Neural cell (in vitro differentiated cells): ENCODE measurements around the gene NUP54.

Experiments used
- EP300 ChIP-seq: fragments of 450-650 bp; conservative IDR thresholded peaks from 2 replicates; pipeline ENCODE4 v1.6.1; 2014; ENCODE audit warnings: antibody characterized with exemption, mild to moderate bottlenecking, moderate library complexity; ENCODE audit not compliant: poor library complexity, severe bottlenecking
- MXI1 ChIP-seq: fragments of 450-650 bp; conservative IDR thresholded peaks from 2 replicates; pipeline ENCODE4 v1.6.1; 2014; ENCODE audit warnings: antibody characterized with exemption, mild to moderate bottlenecking; ENCODE audit not compliant: poor library complexity, severe bottlenecking
- SMC3 ChIP-seq: fragments of 450-650 bp; conservative IDR thresholded peaks from 2 replicates; pipeline ENCODE4 v1.6.1; 2014; ENCODE audit warnings: antibody characterized with exemption, mild to moderate bottlenecking, moderate library complexity; ENCODE audit not compliant: poor library complexity

DNA sequence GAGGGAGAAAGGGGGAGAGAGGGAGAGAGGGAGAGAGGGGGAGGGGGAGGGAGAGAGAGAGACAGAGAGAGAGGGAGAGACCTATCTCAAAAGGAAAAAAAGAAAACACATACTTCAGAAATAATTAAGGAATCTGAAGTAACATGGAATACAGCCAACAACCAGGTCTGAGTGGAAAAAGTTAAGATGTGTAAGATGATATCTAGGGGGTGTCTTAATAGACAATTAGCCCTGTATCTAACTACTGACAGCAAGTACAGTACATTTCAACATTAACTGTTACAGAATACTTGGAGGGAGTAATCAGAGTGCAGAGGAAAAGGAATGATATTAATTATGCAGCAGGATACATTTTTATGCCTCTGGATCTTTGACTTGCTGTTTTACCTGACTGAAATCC, 22.4 kb downstream of the NUP54 start:
- TF ChIP-seq SMC3 (no peak), EP300 (no peak), MXI1 (no peak)
